ENCODE data around the gene THOP1.

The THOP1 gene

GRCh38 chr19:2762783-2763496, 22.4 kb upstream of the THOP1 start:
- no peak for DNase-seq

DNA sequence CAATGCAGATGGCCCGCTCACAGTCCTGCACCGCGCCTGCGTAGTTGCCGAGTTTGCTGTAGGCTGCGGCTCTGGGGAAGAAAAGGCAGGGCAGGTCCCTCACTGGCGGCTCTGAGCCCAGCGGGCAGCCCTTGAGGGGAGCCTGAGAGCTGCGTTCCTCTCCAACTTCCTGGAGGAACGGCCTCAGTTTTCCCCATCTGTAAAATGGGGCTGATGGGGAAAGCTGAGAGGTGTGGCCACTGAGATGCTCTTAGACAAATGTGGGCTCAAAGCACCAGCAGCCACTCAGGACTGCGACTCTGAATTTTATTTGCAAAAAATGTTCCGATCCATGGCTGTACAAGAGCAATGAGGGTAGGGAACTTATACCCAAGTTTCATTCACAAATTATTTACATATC, 21.6 kb upstream of the THOP1 start:
- DNase-seq, result no peak

- DNase-seq, result no peak
These were observed 20.4 kb upstream of the THOP1 start for GRCh38 chr19:2764945-2765344.

DNA sequence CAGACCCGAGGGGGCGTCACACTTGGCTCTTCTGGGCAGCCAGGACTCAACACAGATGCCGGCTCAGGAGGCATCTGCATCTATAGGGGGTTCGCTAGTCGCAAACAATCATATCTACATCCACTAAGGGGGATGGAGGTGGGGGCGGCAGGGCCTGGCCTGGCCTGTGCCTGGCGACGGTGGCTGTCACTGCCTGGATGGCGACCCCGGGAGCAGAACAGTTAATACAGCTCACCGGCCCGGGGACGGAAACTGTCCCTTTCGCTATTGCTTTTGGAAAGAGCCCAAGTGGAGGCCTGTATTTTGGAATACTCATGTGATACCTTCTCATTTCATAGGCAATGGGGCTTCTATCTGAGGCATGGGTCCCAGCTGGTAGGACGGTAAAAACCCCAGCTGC, 19.9 kb upstream of the THOP1 start:
- DNase-seq, result no peak

DNA sequence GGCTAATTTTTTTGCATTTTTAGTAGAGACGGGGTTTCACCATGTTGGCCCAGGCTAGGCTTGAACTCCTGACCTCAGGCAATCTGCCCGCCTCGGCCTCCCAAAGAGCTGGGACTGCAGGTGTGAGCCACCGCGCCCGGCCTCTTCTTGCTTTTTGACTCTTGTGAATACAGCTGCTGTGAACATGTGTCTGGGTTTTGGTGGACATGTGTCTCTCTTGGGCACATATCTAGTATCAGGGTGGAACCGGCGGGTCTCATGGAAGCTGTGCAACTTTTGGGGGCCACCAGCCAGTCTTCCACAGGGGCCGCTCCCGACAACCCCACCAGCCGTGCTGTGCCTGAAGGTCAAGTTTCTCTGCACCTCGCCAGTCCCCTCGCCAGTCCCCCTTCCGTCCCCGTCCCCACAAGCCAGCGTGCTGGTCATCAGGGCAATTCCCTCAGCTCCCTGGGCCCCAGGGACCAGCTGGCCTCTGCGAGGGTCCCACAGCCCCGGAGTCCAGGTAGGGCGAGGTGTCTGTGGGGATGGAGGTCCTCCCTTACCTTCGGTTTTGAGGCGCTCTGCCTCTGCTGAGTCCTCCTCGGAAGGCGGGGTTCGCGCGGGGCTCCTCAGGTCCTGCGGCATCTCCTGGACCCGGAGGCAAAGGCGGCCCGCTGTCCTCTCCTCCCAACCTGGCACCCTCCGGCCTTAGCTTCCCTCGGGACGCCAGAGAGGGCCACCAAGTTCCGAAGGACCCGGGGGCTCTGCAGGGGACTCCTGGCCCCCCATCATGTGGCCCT, 18.5 kb upstream of the THOP1 start:
- DNase-seq, result no peak

DNA sequence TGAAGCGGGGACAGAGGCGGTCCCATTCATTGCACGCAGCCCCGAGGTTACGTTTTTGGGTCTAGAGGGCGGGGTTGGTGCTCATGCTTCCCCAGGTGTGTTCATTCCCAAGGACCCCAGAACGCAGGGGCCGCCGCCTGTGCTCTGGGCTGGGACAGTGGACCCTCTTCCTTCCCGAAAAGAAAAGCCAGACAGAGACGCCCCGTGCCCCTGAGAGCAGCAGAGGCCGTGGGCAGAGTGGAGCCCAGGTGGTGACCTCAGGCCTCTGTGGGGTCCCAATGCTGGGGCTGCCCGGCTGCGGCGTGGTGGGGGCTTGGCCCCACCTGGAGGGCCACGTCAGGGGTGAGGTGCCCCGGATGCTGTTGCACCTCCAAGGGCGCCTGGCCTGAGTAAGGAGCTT, 17.6 kb upstream of the THOP1 start:
- DNase-seq, result no peak

DNA sequence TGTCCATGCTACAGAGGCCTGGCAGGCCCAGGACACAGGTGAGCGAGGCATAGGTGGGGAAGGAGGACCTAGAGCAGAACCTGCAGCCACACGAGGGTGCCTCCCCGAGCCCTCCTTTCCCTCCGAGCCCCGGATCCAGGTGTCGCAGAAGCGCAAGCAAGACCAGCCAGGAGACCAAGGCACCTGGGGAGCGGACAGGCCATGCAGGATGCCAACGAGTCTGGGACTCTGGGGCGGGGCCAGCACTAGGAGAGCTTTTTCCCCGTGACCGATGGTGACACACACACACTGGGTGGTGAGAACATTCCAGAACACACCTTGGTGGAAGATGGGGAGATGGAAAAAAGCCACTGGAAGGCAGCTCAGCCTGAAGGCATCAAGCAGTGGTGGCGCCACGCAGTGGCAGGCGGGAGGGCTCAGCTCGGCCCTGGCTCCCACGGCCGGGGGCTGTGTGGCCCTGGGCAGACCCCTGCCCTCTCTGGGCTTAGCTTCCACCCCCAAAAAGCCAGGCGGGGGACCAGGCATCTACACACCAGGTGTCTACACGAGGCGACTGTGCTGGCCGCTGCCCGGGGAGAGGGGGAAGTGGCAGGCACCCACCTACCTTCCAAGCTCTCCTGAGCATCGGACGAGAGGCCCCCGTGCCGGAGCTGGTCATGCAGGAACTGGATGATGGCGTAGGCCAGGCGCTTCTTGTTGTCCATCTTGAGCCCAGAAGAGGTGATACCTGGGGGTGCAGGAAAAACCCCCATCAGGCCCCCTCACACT, 16.8 kb upstream of the THOP1 start:
- no peak for DNase-seq

DNA sequence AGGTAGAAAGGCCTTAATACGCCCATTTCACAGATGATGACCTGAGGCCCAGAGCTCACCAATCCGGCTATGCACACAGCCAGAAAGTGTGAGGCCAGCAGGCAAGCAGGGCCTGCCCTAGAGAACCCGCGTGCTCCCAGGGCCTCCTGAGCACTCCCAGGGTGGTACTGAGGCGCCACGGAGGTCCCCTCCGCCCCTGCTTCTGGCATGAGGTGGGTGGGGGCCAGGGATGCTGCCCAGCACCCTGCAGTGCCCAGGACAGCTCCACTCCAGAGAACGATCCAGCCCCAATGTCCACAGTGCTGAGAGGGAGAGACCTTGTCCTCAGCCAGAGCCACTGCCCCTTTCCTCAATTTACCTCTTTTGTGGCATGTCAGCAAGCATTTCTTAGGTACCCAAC, 16.1 kb upstream of the THOP1 start:
- no peak for DNase-seq

- DNase-seq, result no peak
These were observed 15.0 kb upstream of the THOP1 start for GRCh38 chr19:2770055-2771013.

DNA sequence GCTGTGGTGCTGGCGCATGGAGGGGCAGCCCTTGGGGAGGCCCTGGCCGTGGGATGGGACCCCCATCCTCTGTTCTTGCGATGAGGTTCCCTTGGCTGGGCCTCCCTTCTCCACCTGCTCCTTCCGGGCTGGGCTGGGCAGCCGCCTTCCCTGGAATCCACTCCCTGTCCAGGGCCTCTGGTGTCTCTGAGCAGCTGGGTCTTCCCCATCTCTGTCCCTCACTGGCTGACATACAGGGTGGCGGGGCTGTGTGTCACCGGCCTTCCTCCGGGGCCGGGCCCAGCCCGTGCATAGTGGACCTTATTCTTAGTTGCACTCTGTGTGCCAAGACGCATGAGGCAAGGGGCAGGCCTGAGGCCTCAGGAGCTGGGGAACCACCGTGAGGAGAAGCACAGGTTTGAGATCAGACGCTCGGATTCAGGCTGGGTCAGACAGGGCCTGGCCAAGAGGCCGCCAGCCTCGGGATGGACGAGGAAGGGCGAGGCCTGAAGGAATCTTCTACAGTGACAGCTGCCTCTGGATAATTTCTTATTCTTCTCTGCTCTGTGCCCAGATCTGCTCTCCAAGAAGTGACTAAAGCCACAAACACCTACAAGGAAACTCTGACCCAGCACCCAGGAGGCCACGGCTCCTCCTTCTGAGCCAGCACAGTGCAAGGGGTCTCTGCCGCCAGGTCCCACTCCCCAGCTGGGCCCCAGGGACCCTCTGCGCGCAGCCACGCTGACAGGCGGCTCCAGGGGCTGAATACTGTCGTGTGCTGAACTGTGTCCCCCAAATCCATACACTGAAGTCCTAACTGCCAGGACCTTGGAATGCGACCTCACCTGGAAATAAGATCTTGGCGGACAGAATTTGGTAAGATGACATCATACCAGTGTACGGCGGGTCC, 13.3 kb upstream of the THOP1 start:
- DNase-seq, result no peak

DNA sequence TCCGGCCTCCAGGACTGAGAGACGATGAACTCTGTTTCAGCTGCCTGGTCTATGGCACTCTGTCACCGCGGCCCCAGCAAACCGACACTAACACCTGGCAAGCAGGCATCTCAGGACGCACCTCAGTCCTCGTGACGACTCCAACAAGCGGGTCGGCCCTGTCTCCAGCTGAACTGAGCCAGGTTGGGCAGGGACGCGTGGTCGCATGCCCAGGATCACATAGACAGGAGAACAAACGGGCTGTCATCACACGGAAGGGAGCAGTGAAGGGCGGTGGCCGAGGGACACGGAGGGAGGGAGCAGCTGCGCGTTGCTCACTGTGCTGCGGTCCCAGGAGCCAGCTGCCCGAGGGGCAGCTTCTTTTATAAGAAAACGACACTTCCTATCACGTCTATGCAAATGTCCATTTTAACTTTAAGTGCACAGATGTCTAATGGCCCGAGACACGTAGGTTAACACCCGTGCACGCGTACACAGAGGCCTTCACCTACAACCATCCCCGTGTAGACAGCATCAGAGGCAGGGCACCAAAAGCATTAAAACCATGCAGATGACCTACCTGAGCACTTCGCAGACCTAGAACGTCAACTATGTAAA, 11.1 kb upstream of the THOP1 start:
- no peak for DNase-seq

DNA sequence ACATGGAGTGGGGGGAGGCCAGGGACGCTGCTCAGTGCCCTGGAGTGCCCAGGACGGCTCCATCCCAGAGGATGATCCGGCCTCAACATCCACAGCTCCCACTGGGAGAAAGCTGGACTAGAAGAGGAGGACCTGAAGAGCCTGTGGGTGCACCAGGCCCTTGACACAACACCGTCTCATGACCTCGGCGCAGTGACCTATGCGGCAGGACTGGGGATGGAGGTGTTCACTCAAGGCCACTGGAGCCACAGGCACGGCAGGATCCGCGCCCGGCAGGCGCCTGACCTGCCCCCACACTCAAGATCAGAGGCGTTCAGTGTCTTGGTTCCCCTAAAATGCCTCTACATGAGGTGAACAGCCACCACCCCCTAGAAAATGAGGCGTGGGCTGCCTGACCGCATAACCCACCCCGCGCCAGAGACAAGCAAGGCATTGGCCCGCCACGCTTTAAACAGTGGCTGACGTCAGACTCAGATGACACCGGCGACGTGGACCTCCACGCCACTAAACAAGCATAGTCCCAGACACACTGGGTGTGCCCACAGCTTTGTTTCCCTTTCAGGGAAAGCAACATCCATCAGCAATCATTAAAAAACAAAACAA, 10.2 kb upstream of the THOP1 start:
- DNase-seq, result no peak

DNA sequence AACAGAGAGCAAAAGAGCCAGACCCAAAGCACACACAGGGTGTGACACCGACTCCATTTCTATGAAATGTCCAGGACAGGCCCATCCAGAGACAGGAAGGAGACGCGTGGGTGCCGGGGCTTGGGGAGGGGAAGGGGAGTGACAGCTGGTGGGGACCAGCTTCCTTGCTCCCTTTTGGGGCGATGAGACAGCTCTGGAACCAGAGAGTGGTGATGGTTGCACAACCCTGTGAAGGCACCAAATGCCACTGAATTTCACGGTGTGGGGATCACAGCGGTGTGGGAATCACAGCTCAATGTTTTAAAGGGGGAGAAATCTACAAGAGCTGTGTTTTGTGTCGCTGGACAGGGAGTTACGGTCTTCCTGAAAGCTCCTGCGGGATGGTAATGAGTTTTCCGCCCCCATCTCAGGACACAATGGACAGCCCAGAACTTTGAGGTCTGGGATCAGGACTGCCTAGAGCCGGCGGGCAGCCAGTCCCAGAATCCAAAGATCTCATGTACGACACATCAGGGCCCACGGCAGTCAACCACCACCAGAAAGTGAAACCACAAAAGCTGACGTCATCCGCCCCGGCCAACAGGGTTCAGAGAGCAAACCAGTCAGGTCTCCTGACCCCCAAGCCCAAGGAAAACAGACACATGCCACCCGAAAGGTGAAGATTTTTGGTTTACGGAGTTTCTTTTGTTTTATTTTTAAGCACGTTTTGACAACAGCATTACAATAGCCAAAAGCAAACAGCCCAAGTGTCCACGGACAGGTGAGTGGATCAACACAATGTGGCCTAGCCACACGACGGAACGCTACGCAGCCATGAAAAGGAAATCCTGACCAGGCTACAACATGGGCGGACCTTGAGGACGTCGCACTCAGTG, 9.5 kb upstream of the THOP1 start:
- no peak for DNase-seq

GRCh38 chr19:2777952-2778683, 7.2 kb upstream of the THOP1 start:
- no peak for DNase-seq

DNA sequence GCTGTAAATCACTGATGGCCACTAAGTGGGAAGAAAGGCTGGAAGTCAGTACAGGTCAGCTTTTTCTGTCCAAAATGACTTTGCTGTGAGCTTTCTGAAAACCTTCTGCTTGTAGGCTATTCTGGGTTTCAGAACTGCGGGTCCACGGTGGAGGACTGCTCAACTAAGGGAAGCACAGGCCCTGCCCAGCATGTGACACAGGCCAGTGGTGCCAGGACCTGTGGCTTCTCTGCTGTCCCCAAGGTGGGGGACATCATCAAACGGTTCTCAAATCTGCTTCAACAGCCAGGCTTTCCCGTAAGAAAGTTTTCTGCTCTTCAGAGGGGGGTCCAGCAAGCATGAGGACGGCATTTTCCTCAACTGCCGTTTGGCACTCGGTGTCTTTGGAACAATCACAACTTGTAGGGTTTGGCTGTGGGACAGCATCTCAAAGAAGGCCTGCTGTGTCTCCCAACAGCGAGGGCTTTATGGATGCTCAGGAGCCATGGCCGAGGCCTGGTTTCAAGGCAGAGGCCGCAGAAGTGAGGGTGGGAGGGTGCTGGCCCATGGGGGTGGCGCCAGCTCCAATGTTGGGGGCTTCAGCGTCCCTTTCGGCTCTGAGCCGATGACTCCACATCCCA, 6.1 kb upstream of the THOP1 start:
- DNase-seq, result no peak

DNA sequence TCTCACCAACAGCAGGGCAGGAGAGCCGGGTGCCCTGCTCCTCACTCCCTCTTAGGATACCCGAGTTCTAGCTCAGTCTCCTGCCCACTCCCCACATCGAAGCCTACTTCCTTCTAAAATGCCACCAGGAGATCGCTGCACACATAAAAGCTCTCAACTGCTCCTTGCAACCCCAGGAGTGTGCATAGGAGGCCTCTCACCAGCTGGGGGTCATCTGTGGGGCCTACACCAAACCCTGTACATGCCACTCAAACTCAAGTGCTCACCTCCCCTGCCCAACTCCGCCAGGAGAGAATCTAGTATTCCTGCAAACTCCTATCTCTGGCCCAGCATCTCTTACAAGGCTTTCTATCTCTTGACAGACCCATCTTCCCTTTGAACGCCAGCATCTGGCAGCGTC, 5.0 kb upstream of the THOP1 start:
- DNase-seq, result no peak

GRCh38 chr19:2782329-2782935, 2.9 kb upstream of the THOP1 start:
- DNase-seq, result no peak
